Measurements from ENCODE around the gene ITGB3. TPM values are rescaled to one million over a fixed set of nuclear protein-coding genes. Genes with fewer than 3 reads are reported as not detected.

The ITGB3 gene
- polyA plus RNA-seq, 4 donors, result 0.54 to 4.8 (median 2.2) TPM

- FAIRE-seq, result no peak
- no peak for DNase-seq
- H3K27me3 ChIP-seq (ENCODE audit: control insufficient read depth in 3 of 3, insufficient read depth in 3 of 3, low read length in 3 of 3), result no peaks in the 10 kb centered on the region
- H3K36me3 ChIP-seq (ENCODE audit: control insufficient read depth in 3 of 3, insufficient read depth in 2 of 3, low read depth in 1 of 3, low read length in 3 of 3), result peaks cover 0 to 5% (median 3%) of the 10 kb centered on the region in 3 donors
- peaks cover 0 to 7% (median 2%) of the 10 kb centered on the region in 3 donors for H3K4me1 ChIP-seq (ENCODE audit: control insufficient read depth in 3 of 3, insufficient read depth in 2 of 3, low read depth in 1 of 3, low read length in 2 of 3)
- no peaks in the 10 kb centered on the region for H3K9me3 ChIP-seq (ENCODE audit: control insufficient read depth in 2 of 2, insufficient read depth in 1 of 2, low read depth in 1 of 2, low read length in 1 of 2)
- H3K4me3 ChIP-seq (ENCODE audit: low read depth in 1 of 3, low read length in 3 of 3), result no peak overlapping the region
- H3K27ac ChIP-seq (ENCODE audit: low read depth in 1 of 3, low read length in 2 of 3), result no peak overlapping the region
Observed at GRCh38 chr17:47311420-47311819, 57.8 kb downstream of the ITGB3 start.

- 24 to 26% (median 25%) methylated on average over 7 of the region's 7 CpGs for WGBS, 3 donors
- no peaks in the 10 kb centered on the region for H3K27me3 ChIP-seq (ENCODE audit: control insufficient read depth in 3 of 3, insufficient read depth in 3 of 3, low read length in 3 of 3)
- H3K4me1 ChIP-seq (ENCODE audit: control insufficient read depth in 3 of 3, insufficient read depth in 2 of 3, low read depth in 1 of 3, low read length in 2 of 3), result peaks cover 0 to 17% (median 2%) of the 10 kb centered on the region in 3 donors
- H3K36me3 ChIP-seq (ENCODE audit: control insufficient read depth in 3 of 3, insufficient read depth in 2 of 3, low read depth in 1 of 3, low read length in 3 of 3), result peaks cover 0 to 4% (median 3%) of the 10 kb centered on the region in 3 donors
- FAIRE-seq, result peak; percentile 81
- DNase-seq, result peak; percentile 76 to 80
- H3K4me3 ChIP-seq (ENCODE audit: low read depth in 1 of 3, low read length in 3 of 3), result no peak overlapping the region
- peak overlapping the region; percentile 43 to 76 (median 74) for H3K27ac ChIP-seq (ENCODE audit: low read depth in 1 of 3, low read length in 2 of 3)
- peaks cover 0 to under 1% of the 10 kb centered on the region in 2 donors for H3K9me3 ChIP-seq (ENCODE audit: control insufficient read depth in 2 of 2, insufficient read depth in 1 of 2, low read depth in 1 of 2, low read length in 1 of 2)
Observed at GRCh38 chr17:47315451-47316266, 62.0 kb downstream of the ITGB3 start.

- H3K27ac ChIP-seq (ENCODE audit: low read depth in 1 of 3, low read length in 2 of 3), result peak overlapping the region; percentile 36 to 74 (median 43)
- DNase-seq (peak; percentile 89 to 93), FAIRE-seq (peak; percentile 92)
- no peak overlapping the region for H3K4me3 ChIP-seq (ENCODE audit: low read depth in 1 of 3, low read length in 3 of 3)
- H3K9me3 ChIP-seq (ENCODE audit: control insufficient read depth in 2 of 2, insufficient read depth in 1 of 2, low read depth in 1 of 2, low read length in 1 of 2), result peaks cover 0 to 3% of the 10 kb centered on the region in 2 donors
- H3K36me3 ChIP-seq (ENCODE audit: control insufficient read depth in 3 of 3, insufficient read depth in 2 of 3, low read depth in 1 of 3, low read length in 3 of 3), result peaks cover 0 to 3% (median 3%) of the 10 kb centered on the region in 3 donors
- 9 to 15% (median 13%) methylated on average over 3 of the region's 3 CpGs for WGBS, 3 donors
- peaks cover 0 to 17% (median 2%) of the 10 kb centered on the region in 3 donors for H3K4me1 ChIP-seq (ENCODE audit: control insufficient read depth in 3 of 3, insufficient read depth in 2 of 3, low read depth in 1 of 3, low read length in 2 of 3)
- no peaks in the 10 kb centered on the region for H3K27me3 ChIP-seq (ENCODE audit: control insufficient read depth in 3 of 3, insufficient read depth in 3 of 3, low read length in 3 of 3)
Observed at GRCh38 chr17:47316311-47316710, 62.7 kb downstream of the ITGB3 start.

DNA sequence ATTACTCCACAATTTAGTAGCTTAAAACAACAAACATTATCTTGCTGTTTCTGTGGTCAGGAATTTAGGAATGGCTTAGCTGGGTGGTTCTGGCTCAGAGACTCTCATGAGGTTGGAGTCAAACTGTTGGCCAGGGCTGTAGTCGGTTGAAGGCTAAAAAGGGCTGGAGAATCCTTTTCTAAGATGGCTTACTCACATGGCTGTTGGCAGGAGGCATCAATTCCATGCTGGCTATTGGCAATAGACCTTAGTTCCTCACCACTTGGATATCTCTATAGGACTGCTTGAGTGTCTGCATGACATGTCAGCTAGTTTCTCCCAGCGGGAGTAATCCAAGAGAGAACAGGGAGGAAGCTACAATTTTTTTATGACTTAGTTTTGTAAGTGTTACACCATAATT lies 63.5 kb downstream of the ITGB3 start:
- Histone ChIP-seq H3K9me3 (ENCODE audit: control insufficient read depth in 2 of 2, insufficient read depth in 1 of 2, low read depth in 1 of 2, low read length in 1 of 2) (peaks cover 0 to 3% of the 10 kb centered on the region in 2 donors), H3K4me1 (ENCODE audit: control insufficient read depth in 3 of 3, insufficient read depth in 2 of 3, low read depth in 1 of 3, low read length in 2 of 3) (peaks cover 0 to 17% (median 2%) of the 10 kb centered on the region in 3 donors), H3K4me3 (ENCODE audit: low read depth in 1 of 3, low read length in 3 of 3) (no peak overlapping the region), H3K27ac (ENCODE audit: low read depth in 1 of 3, low read length in 2 of 3) (peak overlapping the region; percentile 27 to 74 (median 33)), H3K36me3 (ENCODE audit: control insufficient read depth in 3 of 3, insufficient read depth in 2 of 3, low read depth in 1 of 3, low read length in 3 of 3) (peaks cover 0 to 3% (median 0%) of the 10 kb centered on the region in 3 donors), H3K27me3 (ENCODE audit: control insufficient read depth in 3 of 3, insufficient read depth in 3 of 3, low read length in 3 of 3) (no peaks in the 10 kb centered on the region)
- DNase-seq (no peak), FAIRE-seq (no peak)
- WGBS, 3 donors, result 70 to 100% (median 85%) methylated on average over 2 of the region's 2 CpGs

DNA sequence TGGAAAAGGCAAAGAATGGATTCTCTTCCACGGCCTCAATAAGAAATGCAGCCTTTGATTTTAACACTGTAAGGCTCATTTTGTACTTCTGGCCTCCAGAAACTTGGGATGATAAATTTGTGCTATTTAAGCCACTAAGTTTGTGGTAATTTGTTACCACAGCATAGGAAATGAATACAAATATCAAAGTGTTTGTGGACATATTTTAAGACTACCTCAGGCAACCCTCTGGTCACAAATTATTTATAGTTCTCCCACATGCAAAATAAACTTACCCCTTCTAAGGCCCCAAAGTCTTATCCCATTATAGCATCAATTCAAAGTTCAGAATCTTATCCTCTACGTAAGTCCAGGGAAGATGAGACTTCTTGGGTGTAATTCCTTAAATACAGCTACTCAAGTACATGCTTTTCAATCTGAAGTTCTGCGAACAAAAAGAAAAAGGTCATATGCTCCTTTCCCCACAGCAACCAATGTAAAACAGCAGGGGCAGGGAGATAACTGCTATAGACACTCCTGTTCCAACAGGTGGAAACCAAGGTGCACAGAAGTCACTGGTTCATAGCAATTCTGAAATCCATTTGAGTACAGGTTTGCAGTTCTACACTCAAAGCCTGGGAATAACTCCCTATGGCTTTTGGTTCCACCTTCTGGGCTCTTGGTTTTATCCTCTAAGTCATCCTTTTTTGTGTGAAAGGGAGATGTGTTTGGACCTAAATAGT lies 64.7 kb downstream of the ITGB3 start:
- Histone ChIP-seq H3K27me3 (ENCODE audit: control insufficient read depth in 3 of 3, insufficient read depth in 3 of 3, low read length in 3 of 3) (no peaks in the 10 kb centered on the region), H3K9me3 (ENCODE audit: control insufficient read depth in 2 of 2, insufficient read depth in 1 of 2, low read depth in 1 of 2, low read length in 1 of 2) (peaks cover 0 to 3% of the 10 kb centered on the region in 2 donors), H3K27ac (ENCODE audit: low read depth in 1 of 3, low read length in 2 of 3) (no peak overlapping the region), H3K4me1 (ENCODE audit: control insufficient read depth in 3 of 3, insufficient read depth in 2 of 3, low read depth in 1 of 3, low read length in 2 of 3) (peaks cover 0 to 17% (median 0%) of the 10 kb centered on the region in 3 donors), H3K36me3 (ENCODE audit: control insufficient read depth in 3 of 3, insufficient read depth in 2 of 3, low read depth in 1 of 3, low read length in 3 of 3) (peaks cover 0 to 3% (median 0%) of the 10 kb centered on the region in 3 donors), H3K4me3 (ENCODE audit: low read depth in 1 of 3, low read length in 3 of 3) (no peak overlapping the region)
- no peak for FAIRE-seq
- no peak for DNase-seq
- WGBS, 3 donors, result 90 to 93% (median 92%) methylated on average over 3 of the region's 3 CpGs

DNA sequence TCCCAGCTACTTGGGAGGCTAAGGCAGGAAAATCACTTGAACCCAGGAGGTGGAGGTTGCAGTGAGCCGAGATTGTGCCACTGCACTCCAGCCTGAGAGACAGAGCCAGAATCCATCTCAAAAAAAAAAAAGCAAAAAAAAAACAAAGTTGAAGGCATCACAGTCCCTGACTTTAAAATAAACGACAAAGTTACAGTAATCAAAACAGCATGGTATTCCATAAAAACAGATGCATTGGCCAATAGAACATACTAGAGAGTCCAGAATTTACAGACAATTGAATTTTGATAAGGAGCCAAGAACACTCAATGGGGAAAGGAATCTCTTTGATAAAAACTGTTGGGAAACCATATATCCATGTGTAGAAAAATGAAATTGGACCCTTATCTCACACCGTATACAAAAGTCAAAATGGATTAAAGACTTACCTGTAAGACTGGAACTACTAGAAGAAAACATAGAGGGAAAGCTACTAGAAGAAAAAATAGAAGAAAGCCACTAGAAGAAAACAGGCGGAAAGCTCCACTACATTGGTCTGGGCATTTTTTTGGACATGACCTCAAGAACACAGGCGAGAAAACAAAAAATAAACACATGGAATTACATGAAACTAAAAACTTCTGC lies 67.4 kb downstream of the ITGB3 start:
- FAIRE-seq (no peak), DNase-seq (no peak)
- Histone ChIP-seq H3K27me3 (ENCODE audit: control insufficient read depth in 3 of 3, insufficient read depth in 3 of 3, low read length in 3 of 3) (no peaks in the 10 kb centered on the region), H3K36me3 (ENCODE audit: control insufficient read depth in 3 of 3, insufficient read depth in 2 of 3, low read depth in 1 of 3, low read length in 3 of 3) (peaks cover 0 to 3% (median 0%) of the 10 kb centered on the region in 3 donors), H3K4me1 (ENCODE audit: control insufficient read depth in 3 of 3, insufficient read depth in 2 of 3, low read depth in 1 of 3, low read length in 2 of 3) (peaks cover 0 to 14% (median 0%) of the 10 kb centered on the region in 3 donors), H3K9me3 (ENCODE audit: control insufficient read depth in 2 of 2, insufficient read depth in 1 of 2, low read depth in 1 of 2, low read length in 1 of 2) (peaks cover 0 to 3% of the 10 kb centered on the region in 2 donors), H3K27ac (ENCODE audit: low read depth in 1 of 3, low read length in 2 of 3) (no peak overlapping the region), H3K4me3 (ENCODE audit: low read depth in 1 of 3, low read length in 3 of 3) (no peak overlapping the region)
- 78 to 86% (median 86%) methylated on average over 5 of the region's 5 CpGs for WGBS, 3 donors

DNA sequence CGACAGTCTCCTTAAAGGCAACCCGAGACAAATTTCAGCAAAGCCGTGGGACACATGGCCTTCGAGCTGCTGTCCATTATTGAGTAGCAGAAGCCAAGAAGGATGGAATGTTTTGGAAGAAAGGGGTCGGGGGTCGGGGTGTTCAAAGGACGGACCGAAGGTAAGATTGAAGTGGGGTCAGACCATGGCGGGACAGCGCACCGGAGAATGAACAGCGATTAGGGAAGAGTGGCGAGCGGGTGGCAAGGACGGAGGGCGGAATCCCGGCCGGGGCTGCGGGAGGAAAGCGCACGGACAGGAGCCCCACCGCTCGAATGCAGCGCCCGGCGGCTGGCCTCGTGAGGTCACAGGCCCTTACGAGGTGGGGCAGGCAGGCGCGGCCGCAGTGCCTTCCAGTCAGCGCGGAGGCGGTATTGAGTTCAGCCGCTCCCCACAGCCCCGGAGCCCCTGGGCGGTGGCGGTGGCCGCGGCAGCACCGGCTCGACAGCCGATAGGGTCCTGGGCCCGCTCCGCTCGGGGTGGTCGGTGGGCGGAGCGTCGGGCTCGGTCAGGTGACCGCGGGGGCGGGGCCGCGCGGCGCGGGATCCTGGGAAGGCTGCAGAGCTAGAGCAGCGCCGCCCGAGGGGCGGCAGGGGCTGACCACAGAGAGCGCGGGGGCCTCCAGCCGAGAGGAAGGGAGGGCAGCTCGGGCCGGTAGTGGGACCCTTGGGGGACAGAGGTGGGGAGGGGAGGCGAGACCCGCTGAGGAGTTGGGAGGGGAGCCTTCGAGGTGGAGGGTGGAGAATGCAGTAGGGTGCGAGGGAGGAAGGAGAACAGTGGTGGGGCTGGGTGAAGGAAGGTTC lies 70.0 kb downstream of the ITGB3 start, which contains the start of gene EFCAB13:
Gene EFCAB13 (plus strand): TSS at position 574 of the 842 bp plus-strand sequence. CDS start 4,399 bp downstream, outside the sequence.
- WGBS, 3 donors, result 1% methylated on average over 64 to 72 of the region's 72 CpGs
- H3K4me1 ChIP-seq (ENCODE audit: control insufficient read depth in 3 of 3, insufficient read depth in 2 of 3, low read depth in 1 of 3, low read length in 2 of 3), result no peaks in the 10 kb centered on the region
- no peak for FAIRE-seq

More for the DNA sequence above, 70.0 kb downstream of the ITGB3 start, which contains the start of gene EFCAB13:
- Histone ChIP-seq H3K4me3 (ENCODE audit: low read depth in 1 of 3, low read length in 3 of 3) (peak within 1 kb of the TSS; percentile 47 to 95 (median 58)), H3K36me3 (ENCODE audit: control insufficient read depth in 3 of 3, insufficient read depth in 2 of 3, low read depth in 1 of 3, low read length in 3 of 3) (no peaks in the 10 kb centered on the region), H3K27ac (ENCODE audit: low read depth in 1 of 3, low read length in 2 of 3) (peak within 1 kb of the TSS; percentile 71 to 99 (median 90)), H3K9me3 (ENCODE audit: control insufficient read depth in 2 of 2, insufficient read depth in 1 of 2, low read depth in 1 of 2, low read length in 1 of 2) (peaks cover 0 to 3% of the 10 kb centered on the region in 2 donors), H3K27me3 (ENCODE audit: control insufficient read depth in 3 of 3, insufficient read depth in 3 of 3, low read length in 3 of 3) (no peaks in the 10 kb centered on the region)
- peak; percentile 84 to 96 for DNase-seq
